ENCODE data around the gene ADAM12. TPM values are rescaled to one million over a fixed set of nuclear protein-coding genes. Genes with fewer than 3 reads are reported as not detected.
A peak's percentile ranks its signal among the peaks of the same experiment; 100 is the strongest.

The ADAM12 gene
- total and polyA plus RNA-seq, 2 donors (not counting 3 experiments of a cell fraction or from before 2014, with no cell fraction given) = 0.22 to 0.33 TPM

- H3K27ac ChIP-seq (ENCODE audit: insufficient read depth, low read depth, low read length) = no peak overlapping the region
- ChIA-PET POLR2A (no interaction called here), CTCF (interaction anchor here (0.5 to 2.7 kb wide), 7 partner anchors 10 to 453 kb away, joined by 3 to 28 read pairs (median 4); no protein-coding TSS in a partner anchor)
- no peaks in the 10 kb centered on the region for H3K9me1 ChIP-seq (replicated peaks; ENCODE audit: control insufficient read depth, extremely low read depth, insufficient read depth, low read length)
- no peaks in the 10 kb centered on the region for H3K36me3 ChIP-seq (ENCODE audit: control insufficient read depth in 2 of 2, extremely low read depth in 1 of 2, insufficient read depth in 2 of 2, low read length in 2 of 2)
- H3K4me1 ChIP-seq (ENCODE audit: control insufficient read depth, extremely low read depth, insufficient read depth, low read length) = no peaks in the 10 kb centered on the region
- intact Hi-C loops (cut with micrococcal nuclease) = loop anchor here (1.0 to 10.0 kb wide), 5 partner anchors 292 to 642 kb away; no protein-coding TSS in a partner anchor
- no peak overlapping the region for H2AFZ ChIP-seq (ENCODE audit: low read depth, low read length)
- dilution Hi-C loops (cut with MboI; ENCODE audit: extremely low pct_ligation_motif_present, low sequenced_read_pairs) = no loop called here
- no peaks in the 10 kb centered on the region for H3K79me2 ChIP-seq (ENCODE audit: control insufficient read depth, insufficient read depth, low read length)
- FAIRE-seq (no peak), DNase-seq (ENCODE audit: low read depth, low spot score) (peak; percentile 48)
- H3K4me2 ChIP-seq (ENCODE audit: insufficient read depth, low read length) = peak overlapping the region; percentile 71
- H3K9ac ChIP-seq (replicated peaks; ENCODE audit: extremely low read depth, insufficient read depth, low read length) = no peak overlapping the region
- no peaks in the 10 kb centered on the region for H4K20me1 ChIP-seq (replicated peaks; ENCODE audit: control insufficient read depth, extremely low read depth, insufficient read depth, low read length)
- BruUV-seq (replicated peaks) = no TSS peak
- H3K4me3 ChIP-seq (replicated peaks in 1 of 3; ENCODE audit: insufficient read depth in 1 of 3, low read depth in 1 of 3, low read length in 3 of 3) = no peak overlapping the region
- no peaks in the 10 kb centered on the region for H3K9me3 ChIP-seq (replicated peaks; ENCODE audit: control insufficient read depth, insufficient read depth, low read length)
- peaks cover 3 to 22% of the 10 kb centered on the region in 2 experiments for H3K27me3 ChIP-seq (ENCODE audit: control insufficient read depth in 2 of 2, insufficient read depth in 2 of 2, low read length in 2 of 2)
- no peak for TF ChIP-seq JUN (IDR thresholded peaks at IDR 0.05; ENCODE audit: borderline replicate concordance, insufficient read depth, insufficient read length, low read depth)
- peak; percentile 66 to 73 for TF ChIP-seq CTCF (IDR thresholded peaks at IDR 0.05; ENCODE audit: extremely low read depth in 1 of 2, insufficient read depth in 1 of 2, low read depth in 1 of 2, low read length in 2 of 2)
- TF ChIP-seq FOS (IDR thresholded peaks at IDR 0.05; ENCODE audit: borderline replicate concordance, insufficient read depth, low read length) = no peak
Observed at GRCh38 chr10:126387041-126387921, 996 bp downstream of the ADAM12 start.
